Neural cell (in vitro differentiated cells): ENCODE measurements around the gene BRD7. TPM values are rescaled to one million over a fixed set of nuclear protein-coding genes. Genes with fewer than 3 reads are reported as not detected.

Experiments
- H2AFZ ChIP-seq: fragments of 200-600, 300-800 bp; sonication (generic), shearing (Covaris generic); 2 replicates; pipeline ENCODE4 v1.6.0; 2014; ENCODE audit warnings: low read depth, mild to moderate bottlenecking, antibody characterized with exemption, low read length, moderate library complexity
- H3F3A ChIP-seq: fragments of 200-600 bp; shearing (Covaris generic); 2 replicates; pipeline ENCODE4 v1.6.1; 2016; ENCODE audit warnings: mild to moderate bottlenecking, moderate library complexity, mixed read lengths, antibody characterized with exemption, low read length; ENCODE audit not compliant: insufficient read depth, poor library complexity, severe bottlenecking
- H3K27ac ChIP-seq: fragments of 200-600, 300-800 bp; sonication (generic), shearing (Covaris generic); 2 replicates; pipeline ENCODE4 v1.5.1; 2014; ENCODE audit warnings: mild to moderate bottlenecking, low read length, moderate library complexity
- H3K27me3 ChIP-seq: fragments of 300-800, 200-600 bp; sonication (generic), shearing (Covaris generic); 2 replicates; pipeline ENCODE4 v1.6.0; 2014; ENCODE audit warnings: mild to moderate bottlenecking, low read depth, low read length, moderate library complexity; ENCODE audit not compliant: insufficient read depth
- H3K36me3 ChIP-seq: fragments of 300-800, 200-600 bp; sonication (generic), shearing (Covaris generic); 2 replicates; pipeline ENCODE4 v1.5.1; 2014; ENCODE audit warnings: mild to moderate bottlenecking, antibody characterized with exemption, low read length, moderate library complexity; ENCODE audit not compliant: insufficient read depth
- H3K4me2 ChIP-seq: fragments of 300-800, 200-600 bp; sonication (generic), shearing (Covaris generic); 2 replicates; pipeline ENCODE4 v1.6.0; 2014; ENCODE audit warnings: mild to moderate bottlenecking, low read length
- H3K4me3 ChIP-seq: fragments of 300-800, 200-600 bp; sonication (generic), shearing (Covaris generic); 2 replicates; pipeline ENCODE4 v1.5.1; 2014; ENCODE audit warnings: mild to moderate bottlenecking, low read length, moderate library complexity
- H3K79me2 ChIP-seq: fragments of 200-600 bp; shearing (Covaris generic); replicated peaks from 2 replicates; pipeline ENCODE4 v1.6.0; 2014; ENCODE audit warnings: mild to moderate bottlenecking, low read length, moderate library complexity; ENCODE audit not compliant: insufficient read depth
- H3K9ac ChIP-seq: fragments of 300-800, 200-600 bp; sonication (generic), shearing (Covaris generic); 2 replicates; pipeline ENCODE4 v1.6.1; 2016; ENCODE audit warnings: mild to moderate bottlenecking, low read length, mixed read lengths
- H3K9me2 ChIP-seq: fragments of 200-600 bp; shearing (Covaris generic); 2 replicates; pipeline ENCODE4 v1.6.1; 2016; ENCODE audit warnings: mild to moderate bottlenecking, low read length, mixed read lengths; ENCODE audit not compliant: insufficient read depth
- H3K9me3 ChIP-seq: fragments of 200-600, 300-800 bp; sonication (generic), shearing (Covaris generic); 2 replicates; pipeline ENCODE4 v1.6.1; 2016; ENCODE audit warnings: mild to moderate bottlenecking, mixed run types, low read length, moderate library complexity, mixed read lengths
- H4K20me1 ChIP-seq: fragments of 200-600 bp; shearing (Covaris generic); 2 replicates; pipeline ENCODE4 v1.6.1; 2016; ENCODE audit warnings: mild to moderate bottlenecking, mixed run types; ENCODE audit not compliant: insufficient read depth
- CTCF ChIP-seq: fragments of 450-650 bp; IDR thresholded peaks from 2 replicates; pipeline ENCODE4 v1.5.1; 2014; ENCODE audit warnings: antibody characterized with exemption, mild to moderate bottlenecking, moderate library complexity; ENCODE audit not compliant: poor library complexity, severe bottlenecking
- EP300 ChIP-seq: fragments of 450-650 bp; conservative IDR thresholded peaks from 2 replicates; pipeline ENCODE4 v1.6.1; 2014; ENCODE audit warnings: antibody characterized with exemption, mild to moderate bottlenecking, moderate library complexity; ENCODE audit not compliant: poor library complexity, severe bottlenecking
- EZH2 ChIP-seq: fragments of 200-600, 300-800 bp; shearing (Covaris generic), sonication (generic); IDR thresholded peaks from 2 replicates; pipeline ENCODE4 v1.6.1; 2014; ENCODE audit warnings: antibody characterized with exemption, low read length, borderline replicate concordance, mild to moderate bottlenecking; ENCODE audit not compliant: insufficient read depth, poor library complexity, severe bottlenecking
- MXI1 ChIP-seq: fragments of 450-650 bp; conservative IDR thresholded peaks from 2 replicates; pipeline ENCODE4 v1.6.1; 2014; ENCODE audit warnings: antibody characterized with exemption, mild to moderate bottlenecking; ENCODE audit not compliant: poor library complexity, severe bottlenecking
- POLR2AphosphoS5 ChIP-seq: IDR thresholded peaks from 2 replicates; pipeline ENCODE4 v1.6.1; 2012
- RAD21 ChIP-seq: fragments of 450-650 bp; conservative IDR thresholded peaks from 2 replicates; pipeline ENCODE4 v1.6.1; 2014; ENCODE audit warnings: antibody characterized with exemption, mild to moderate bottlenecking, moderate library complexity
- REST ChIP-seq: IDR thresholded peaks from 2 replicates; pipeline ENCODE4 v1.6.1; 2012; ENCODE audit warnings: borderline replicate concordance
- SMC3 ChIP-seq: fragments of 450-650 bp; conservative IDR thresholded peaks from 2 replicates; pipeline ENCODE4 v1.6.1; 2014; ENCODE audit warnings: antibody characterized with exemption, mild to moderate bottlenecking, moderate library complexity; ENCODE audit not compliant: poor library complexity
- TAF1 ChIP-seq: IDR thresholded peaks from 2 replicates; pipeline ENCODE4 v1.6.1; 2012; ENCODE audit warnings: low read depth
- polyA plus RNA-seq: library from polyadenylated mRNA; depleted of rRNA; stranded (reverse); fragments of >200 nt; gene quantifications from 2 replicates; pipeline ENCODE4 v1.2.3, GENCODE V29; 2014

BRD7 gene
- polyA plus RNA-seq, 1 donor from 2014 or later: 57.2 TPM

GRCh38 chr16:50329446-50330189 is 39.2 kb downstream of the BRD7 start:
- Histone ChIP-seq H3K4me2 (no peak overlapping the region), H2AFZ (no peak overlapping the region), H3K36me3 (peaks cover 7% of the 10 kb centered on the region), H3K27me3 (no peaks in the 10 kb centered on the region), H3K9me3 (no peaks in the 10 kb centered on the region), H4K20me1 (no peaks in the 10 kb centered on the region), H3K4me3 (no peak overlapping the region), H3K79me2 (no peaks in the 10 kb centered on the region), H3K9me2 (no peaks in the 10 kb centered on the region), H3K9ac (no peak overlapping the region), H3K27ac (no peak overlapping the region), H3F3A (no peaks in the 10 kb centered on the region)
- no peak for TF ChIP-seq POLR2AphosphoS5
- TF ChIP-seq CTCF: no peak
- no peak for TF ChIP-seq EZH2
- no peak for TF ChIP-seq MXI1
- no peak for TF ChIP-seq EP300
- TF ChIP-seq REST: no peak
- no peak for TF ChIP-seq RAD21
- TF ChIP-seq SMC3: no peak
- TF ChIP-seq TAF1: no peak

GRCh38 chr16:50326835-50327465 is 41.8 kb downstream of the BRD7 start:
- H3K4me3 ChIP-seq: no peak overlapping the region
- H4K20me1 ChIP-seq: no peaks in the 10 kb centered on the region
- H3K9me2 ChIP-seq: no peaks in the 10 kb centered on the region
- H3K79me2 ChIP-seq: no peaks in the 10 kb centered on the region
- no peaks in the 10 kb centered on the region for H3K9me3 ChIP-seq
- H2AFZ ChIP-seq: no peak overlapping the region
- no peak overlapping the region for H3K27ac ChIP-seq
- H3K9ac ChIP-seq: no peak overlapping the region
- H3K27me3 ChIP-seq: no peaks in the 10 kb centered on the region
- no peak for TF ChIP-seq EP300
- no peak for TF ChIP-seq POLR2AphosphoS5
- peak; percentile 17 for TF ChIP-seq CTCF
- no peaks in the 10 kb centered on the region for H3F3A ChIP-seq
- H3K36me3 ChIP-seq: no peaks in the 10 kb centered on the region
- no peak overlapping the region for H3K4me2 ChIP-seq
